Stimulated activated CD8-positive, alpha-beta memory T cell treated with anti-CD3 and anti-CD28 coated beads, Interleukin-4, amount 100 ng/mL, for 1 hour (primary cell): ENCODE measurements around the gene TSC22D1.
"Not testable (repeated sequence)": the region's sequence is repeated elsewhere in the genome, so short reads cannot be mapped to it uniquely, and the experiment has no call there.

ENCODE experiments used
- DNase-seq, 2 donors: peaks; one replicate each; pipeline ENCODE4 v3.0.0-alpha.2; 2020; ENCODE audit warnings: low read depth in 2 of 2, low spot score in 1 of 2

Gene TSC22D1

DNA sequence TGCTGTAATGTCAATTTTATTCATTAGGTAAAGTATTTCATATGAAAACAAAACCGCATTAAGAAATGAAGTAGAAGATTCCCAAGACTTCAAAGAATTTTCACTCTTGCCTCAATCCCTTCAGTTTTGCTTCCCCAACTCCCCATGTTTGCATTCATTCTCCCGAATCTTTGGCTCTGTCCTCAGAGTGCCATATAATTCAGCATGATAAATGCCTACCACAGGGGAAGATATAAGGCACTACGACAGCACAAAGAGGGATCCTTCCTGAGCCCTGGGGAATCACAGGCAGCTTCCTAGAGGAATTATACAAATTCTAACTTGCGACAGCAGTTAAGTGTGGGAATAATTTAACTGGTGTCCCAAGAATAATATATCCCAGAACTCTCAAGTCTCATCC, 68.5 kb downstream of the TSC22D1 start:
- no peak for DNase-seq

DNA sequence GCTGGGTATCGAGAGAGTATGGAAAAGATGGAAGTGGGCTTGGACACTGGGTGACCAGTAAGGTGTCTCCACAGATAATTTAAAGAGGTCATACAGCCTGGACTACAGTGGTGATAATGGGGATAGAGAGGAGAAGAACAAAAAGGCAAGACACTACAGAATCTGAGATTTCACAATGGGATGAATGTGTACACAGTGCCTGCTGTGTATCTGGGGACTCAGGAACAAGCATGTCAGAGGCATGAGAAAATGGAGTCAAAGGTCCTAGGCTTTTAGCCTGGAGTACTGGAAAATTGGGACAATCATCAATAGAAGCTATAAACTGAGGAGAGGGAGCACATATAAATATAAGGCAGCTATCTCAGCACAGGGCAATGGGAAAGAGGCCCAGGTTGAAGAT, 69.4 kb downstream of the TSC22D1 start:
- no peak for DNase-seq

DNA sequence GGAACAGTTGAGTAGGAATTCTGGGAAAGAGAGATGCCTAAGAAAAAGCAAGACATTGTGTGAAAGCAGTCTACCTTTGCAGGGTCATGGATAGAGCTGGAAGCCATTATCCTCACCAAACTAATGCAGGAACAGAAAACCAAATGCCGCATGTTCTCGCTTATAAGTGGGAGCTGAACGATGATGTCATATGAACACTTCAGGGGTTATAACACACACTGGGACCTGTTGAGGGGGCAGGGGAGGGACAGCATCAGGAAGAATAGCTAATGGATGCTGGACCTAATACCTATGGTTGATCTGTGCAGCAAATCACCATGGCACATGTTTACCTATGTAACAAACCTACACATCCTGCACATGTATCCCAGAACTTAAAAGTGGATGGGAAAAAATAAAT, 69.9 kb downstream of the TSC22D1 start:
- DNase-seq, result no peak

DNA sequence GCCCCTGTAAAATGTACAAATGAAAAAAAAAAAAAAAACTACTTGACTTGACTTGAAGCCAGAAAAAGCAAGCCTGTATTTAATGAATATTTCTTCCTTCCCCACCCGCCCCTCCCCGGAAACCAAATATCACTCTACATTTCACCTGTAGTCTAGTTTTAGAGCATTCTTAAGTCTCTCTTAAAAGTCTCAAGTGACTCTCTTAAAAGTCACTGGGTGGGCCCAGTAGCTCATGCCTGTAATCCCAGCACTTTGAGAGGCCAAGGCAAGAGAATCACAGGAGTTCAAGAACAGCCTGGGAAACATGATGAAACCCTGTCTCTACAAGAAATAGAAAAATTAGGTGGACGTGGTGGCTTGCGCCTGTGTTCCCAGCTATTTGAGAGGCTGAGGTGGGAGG, 72.0 kb downstream of the TSC22D1 start:
- DNase-seq, result no peak

DNA sequence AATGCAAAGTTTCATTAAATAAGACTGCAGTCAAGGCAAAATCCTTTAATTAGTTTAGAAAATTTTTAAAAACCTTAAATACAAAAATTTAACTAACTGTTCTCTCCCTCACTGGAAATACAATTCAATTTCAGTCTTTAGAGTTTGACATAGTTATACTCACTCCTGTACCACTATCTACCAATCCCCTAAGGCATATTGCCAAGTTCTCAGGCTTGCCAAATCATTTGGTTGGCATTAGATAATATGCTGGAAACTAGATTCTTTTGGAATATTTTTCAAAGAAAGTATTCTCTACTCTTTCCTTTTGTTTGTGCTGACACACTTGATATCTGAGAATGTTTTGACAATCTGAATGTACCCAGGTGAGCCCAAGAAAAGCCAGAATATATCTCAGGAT, 77.2 kb downstream of the TSC22D1 start:
- DNase-seq, result no peak

DNA sequence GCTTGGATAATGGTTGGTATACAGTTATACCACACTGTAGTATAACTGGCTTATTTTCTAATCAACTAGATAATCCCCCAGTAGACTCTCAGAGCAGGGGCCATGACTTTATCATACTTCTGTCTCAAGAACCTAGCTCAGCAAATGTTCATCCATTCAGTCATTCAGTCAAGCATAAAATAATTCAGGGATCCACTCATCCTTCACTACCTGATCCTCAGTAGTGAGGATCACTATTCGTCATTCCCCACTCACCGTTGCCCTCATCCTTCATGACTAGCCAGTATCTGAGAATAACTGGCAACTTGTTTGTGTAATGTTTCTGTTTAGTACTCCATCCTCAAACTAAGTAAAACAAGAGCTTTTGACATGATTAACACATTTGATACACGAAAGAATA, 77.6 kb downstream of the TSC22D1 start:
- DNase-seq, result no peak

DNA sequence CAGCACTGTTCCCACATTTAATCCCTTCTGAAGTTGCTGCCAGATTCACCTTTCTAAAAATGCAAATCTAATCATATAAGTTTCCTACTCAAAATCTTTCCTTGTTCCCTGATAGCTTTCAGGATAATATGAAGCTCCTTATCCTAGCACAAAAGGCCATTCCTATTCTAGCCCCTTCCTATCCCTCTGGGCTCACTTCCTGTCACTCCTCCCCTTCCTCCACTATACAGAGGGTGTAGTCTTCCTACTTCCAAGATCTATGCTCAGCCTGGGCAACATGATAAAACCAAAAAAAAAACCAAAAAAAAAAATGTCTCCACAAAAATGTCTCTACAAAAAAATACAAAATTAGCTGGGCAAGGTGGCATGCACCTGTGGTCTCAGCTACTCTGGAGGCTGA, 78.3 kb downstream of the TSC22D1 start:
- no peak for DNase-seq

DNA sequence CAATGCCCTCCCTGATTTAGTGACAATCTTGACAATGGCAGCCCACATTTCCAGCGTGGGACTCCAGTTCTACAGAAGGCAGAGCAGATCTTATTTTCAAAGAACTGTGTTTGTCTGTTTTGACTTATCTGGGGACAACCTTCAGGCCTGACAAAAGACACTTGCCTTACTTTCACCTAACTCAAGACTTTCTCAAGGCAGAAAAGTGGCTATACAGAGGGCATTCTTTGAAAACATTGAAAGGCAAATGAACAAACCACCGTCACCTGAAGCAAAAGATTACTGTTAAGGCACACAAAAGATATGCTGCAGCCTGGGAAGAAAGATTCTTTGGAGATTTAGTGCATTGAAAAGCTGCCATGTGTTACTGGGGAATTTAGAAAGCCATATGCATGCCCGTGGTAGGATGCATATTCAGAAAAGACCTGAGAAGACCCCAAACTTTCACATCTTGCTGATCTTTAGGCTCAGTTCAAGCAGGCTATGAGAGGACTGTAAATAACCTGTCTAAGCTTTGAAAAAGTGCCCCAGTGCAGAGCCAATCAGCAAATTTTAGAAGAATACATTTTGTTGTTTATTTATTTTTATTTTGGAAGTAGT, 82.8 kb downstream of the TSC22D1 start:
- no peak for DNase-seq

DNA sequence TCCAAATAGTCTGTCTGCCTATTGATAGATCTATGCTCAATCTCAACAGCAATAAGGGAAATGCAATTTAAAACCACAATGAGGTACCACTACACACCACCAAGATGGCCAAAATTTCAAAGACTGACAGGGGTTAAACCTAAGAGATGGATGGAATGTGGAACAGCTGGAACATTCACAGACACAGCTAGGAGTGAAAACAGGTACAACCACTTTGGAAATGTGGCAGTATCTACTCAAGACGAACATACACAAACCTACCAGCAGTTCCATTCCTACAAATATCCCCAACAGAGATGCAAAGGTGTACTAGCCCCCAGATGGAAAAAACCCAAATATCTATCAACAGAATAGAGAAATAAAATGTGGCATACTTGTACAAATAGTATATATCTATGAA, 86.4 kb downstream of the TSC22D1 start:
- no peak for DNase-seq

DNA sequence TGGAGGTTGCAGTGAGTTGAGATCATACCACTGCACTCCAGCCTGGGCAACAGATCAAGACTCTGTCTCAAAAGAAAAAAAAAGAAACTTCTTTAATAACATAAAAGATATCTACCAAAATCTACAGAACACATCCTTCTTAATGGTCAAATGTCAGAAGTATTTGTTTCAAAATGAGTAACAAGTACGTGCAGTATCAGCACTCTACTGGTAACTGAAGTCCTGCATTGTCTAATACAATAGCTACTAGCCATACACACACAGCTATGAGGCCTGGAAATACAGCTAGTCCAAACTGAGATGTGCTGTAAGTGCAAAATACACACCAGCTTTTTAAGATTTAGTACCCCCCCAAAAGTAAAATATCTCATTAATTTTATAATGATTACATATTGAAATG, 88.1 kb downstream of the TSC22D1 start:
- no peak for DNase-seq

DNA sequence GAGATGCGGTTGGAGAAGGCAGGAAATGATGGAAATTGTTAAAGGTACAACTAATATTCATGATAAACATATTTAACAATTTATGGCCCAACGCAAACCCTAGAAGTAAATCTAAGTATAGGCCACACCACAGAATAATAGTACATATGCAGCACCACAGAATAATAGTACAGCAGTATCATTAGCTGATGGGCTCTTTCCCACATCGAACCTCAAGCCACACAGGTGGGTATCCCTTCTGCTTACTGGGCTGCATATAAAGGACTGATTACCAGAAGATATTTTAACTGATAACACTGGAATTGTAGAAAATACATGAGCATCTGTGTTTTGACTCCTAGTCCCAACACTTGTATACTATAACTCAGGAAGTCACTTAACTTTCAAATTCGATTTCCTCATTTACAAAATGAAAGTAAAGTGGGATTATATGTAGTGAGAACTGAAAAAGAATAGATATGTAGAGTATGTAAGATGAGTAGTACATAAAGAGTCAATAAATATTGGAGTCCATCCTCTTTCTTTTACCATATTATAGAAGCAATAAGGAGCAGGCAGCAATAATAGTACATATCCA, 91.5 kb downstream of the TSC22D1 start:
- DNase-seq, result no peak

DNA sequence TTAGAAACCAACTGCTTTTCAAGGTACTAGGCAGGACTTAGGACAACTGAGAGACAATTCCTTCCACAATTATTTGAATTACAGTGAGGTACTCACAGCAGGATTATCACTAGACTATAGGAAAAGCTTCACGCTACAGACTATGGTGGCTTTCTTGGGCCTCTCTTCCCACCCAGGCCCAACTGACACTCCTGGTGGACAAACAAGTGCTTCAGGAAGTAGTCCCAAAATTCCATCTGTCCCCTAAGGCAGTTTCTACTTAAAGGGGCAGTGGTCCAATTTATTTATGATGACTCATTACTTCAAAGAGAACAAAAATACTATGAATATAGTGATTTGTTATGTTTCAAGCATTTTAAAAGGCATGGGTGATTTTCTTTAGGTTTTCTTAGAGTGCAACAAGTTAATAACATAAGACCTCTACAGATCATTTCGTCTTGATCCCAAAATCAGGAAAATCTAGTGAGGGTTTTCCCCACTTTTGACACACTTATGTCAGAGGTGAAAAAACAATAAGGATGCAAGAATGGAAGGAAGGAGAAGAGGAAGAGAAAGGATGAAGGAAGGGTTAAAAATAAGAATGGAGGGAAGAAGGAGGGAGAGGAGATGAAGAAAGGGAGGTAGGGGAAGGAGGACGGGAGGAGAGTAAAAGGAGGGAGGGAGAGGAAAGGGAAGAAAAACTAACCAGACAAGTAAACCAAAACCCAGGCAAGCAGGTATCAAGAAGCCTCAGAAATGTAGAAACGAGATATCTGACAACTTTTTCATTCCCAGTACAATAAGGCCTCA, 101.8 kb downstream of the TSC22D1 start:
- DNase-seq, result no peak

DNA sequence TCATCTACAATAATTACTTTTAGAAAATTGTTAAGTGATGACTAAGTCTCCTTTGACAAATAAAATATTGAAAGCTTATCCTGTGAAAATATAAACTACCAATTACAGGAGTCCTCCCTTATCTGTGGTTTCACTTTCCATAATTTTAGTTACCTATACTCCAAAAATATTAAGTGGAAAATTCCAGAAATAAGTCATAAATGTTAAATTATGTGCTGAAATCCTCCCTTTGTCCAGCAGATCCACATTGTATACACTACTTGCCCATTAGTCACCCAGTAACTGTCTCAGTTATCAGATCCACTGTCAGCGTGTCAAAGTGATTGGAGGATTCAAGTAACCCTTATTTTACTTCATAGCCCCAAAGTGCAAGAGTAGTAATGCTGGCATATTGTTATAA, 104.4 kb downstream of the TSC22D1 start:
- DNase-seq, result no peak

DNA sequence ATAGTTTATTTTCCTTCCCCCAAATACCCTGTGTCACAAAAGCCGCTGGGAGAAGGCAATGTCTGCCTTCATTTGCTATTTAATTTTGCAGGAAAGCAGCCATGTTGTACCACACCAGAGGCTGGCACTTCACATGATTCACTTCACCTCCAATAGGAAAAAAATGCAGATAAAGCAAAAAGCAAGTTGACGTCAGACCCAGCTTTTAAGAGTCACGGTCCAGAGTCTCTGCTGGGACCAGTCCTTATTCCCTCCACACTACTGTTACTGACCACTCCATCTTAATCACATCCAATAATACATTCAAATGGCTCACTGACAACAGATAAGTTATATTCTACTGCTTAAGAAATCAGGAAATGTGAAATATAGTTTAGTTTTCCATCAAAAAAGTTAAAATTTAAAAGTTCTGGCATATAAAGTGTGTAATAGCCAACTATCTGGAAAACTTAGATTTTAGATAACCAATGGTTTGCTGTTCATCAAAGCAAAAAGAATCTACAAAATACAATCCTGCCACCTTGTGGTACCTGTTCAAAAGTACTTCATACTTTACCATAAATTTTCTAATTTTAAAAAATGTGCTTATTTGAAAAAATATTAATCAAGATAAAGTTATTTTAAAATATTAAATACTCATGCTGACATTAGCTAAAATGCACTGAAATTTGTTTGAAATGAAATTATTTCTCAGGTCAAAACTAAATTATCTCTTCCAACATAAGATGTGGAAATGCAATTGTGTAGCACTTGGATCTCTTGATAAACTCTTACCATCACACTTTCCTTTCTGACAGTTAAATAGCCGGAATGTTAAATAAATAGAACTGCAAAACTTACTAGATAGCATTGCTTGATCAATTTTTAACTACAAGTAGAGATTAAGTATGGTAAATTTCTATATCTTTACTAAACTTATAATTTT, 105.2 kb downstream of the TSC22D1 start:
- no peak for DNase-seq

DNA sequence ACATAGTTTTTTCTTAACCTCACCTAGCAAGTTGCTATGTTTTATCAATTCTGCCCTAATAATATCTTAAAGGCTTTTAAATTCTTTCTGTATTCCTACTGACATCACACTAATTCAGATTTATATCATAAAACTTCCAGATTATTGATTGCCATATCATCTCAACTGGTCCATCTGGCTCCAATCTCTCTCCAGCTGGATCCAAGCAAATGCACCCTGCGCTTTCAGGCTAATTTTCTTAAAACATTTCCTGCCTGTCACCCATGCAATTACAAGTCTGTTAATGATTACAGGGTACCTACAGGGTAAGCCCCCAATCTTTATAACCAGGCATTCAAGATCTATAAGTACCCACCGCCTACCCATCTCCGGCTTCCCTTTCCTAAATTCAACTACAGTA, 107.3 kb downstream of the TSC22D1 start:
- DNase-seq, result no peak

DNA sequence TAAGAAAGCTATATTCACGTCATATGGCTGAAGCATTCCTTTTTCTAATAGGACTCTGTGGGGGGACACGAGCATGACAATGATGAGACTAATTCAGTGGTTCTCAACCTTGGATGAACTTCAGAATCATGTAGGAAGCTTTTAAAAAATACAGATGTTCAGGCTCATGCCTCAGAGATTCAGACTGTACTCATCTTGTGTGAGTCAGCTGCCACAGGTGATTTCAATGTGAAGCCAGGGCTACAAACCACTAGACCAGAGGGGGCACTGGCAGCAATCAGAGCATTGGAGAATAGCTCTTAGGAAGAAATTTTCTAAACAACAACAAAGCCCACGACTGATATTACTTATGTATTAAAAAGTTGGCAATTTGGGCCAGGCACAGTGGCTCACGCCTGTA, 110.8 kb downstream of the TSC22D1 start:
- no peak for DNase-seq

DNA sequence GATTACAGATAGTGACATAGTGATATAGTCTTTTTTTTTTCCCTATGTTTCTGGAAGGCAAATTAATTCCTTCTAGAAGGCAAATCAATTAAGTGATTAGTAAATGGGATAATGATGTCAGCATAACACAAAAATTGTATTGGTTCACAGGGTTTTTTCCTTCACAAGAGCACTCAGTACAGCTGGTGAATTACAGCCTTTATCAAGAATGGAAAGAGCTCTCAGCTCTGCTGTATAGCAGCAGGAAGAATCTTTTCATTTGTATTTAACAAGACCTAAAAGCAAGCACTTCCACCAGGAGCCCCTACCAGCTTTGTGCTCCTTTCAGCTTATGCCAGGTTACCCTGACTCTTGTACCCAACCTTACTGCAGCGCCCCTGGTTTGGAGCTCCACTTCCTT, 111.7 kb downstream of the TSC22D1 start:
- no peak for DNase-seq

DNA sequence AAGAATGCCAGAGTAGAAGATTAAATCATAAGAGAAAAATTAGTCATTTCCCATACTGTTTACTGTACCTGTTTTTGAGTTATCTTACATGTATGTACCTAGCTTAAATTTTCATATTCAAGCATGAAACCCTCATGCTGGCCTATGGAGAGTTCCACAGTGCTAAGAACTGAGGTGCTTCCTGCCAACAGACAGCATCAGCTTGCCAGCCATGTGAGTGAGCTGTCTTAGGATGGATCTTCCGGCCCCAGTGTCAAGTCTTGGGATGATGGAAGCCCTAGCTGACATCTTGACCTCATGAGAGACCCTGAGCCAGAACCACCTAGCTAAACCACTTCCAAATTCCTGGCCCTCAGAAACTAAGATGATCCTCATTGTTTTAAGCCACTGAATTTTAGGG, 112.4 kb downstream of the TSC22D1 start:
- DNase-seq, result no peak

DNA sequence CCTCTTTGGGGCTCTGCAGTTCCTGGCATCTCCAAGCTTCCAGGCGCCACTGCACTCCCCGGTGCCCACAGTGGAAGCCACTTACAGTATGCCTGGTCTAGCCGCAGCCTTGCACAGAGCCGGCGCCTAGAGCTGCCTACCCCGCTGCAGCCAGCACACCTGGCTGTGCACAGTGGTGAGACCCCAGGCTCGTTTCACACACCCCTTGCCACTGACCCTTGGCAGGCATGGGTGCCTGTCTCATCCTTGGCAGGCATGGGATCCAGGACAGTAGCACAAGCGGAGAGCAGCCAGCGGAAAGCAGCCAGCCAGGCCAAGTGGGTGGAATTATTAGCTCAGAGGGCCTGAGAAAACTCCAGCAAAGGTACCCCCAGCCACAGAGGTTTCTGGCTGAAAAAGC, 116.5 kb downstream of the TSC22D1 start:
- DNase-seq, result no peak

DNA sequence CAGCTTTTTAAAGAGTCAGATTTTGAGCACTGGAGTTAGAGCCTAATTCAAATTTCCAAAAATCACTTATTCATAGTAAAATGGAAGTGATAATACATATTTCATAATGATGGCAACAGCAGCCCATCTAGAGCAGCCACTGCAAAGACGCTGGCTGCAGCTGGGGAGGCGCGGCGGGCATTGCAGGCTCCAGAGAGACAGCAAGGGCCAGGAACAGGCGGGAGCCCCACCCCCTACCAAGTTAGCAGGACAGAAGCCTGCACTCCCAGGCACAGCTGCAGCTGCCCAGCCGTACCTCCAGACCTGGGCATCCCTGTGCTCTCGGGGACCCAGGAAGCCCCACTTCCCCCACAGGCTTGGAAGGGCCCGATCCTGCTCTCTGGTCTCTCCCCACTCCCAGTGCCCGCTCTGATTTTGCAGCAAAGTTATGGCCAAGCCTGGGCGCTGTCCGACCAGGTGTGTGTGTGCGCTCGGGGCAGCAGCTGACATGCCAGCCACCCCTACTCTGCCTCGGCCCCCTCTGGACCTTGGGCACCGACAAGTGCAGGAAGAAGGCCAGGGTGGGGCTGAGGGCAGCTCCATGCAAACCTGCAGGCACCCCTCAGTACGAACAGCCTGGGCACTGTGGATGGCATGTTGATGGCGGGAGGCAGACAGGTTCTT, 117.7 kb downstream of the TSC22D1 start:
- no peak for DNase-seq

DNA sequence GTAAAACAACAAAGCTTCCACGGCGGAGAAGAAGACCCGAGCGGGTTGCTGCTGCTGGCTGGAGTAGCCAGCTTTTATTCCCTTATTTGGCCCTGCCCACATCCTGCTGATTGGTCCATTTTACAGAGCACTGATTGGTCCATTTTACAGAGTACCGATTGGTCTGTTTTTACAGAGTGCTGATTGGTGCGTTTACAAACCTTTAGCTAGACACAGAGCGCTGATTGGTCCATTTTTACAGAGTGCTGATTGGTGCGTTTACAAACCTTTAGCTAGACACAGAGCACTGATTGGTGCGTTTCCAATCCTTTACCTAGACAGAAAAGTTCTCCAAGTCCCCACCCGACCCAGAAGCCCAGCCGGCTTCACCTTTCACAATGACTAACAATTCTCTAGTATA, 119.9 kb downstream of the TSC22D1 start:
- not testable (repeated sequence) for DNase-seq
